Memory B cell (primary cell): ENCODE data around the gene TYMS.

Experiments
- ATAC-seq: fragments of 150-1000 bp; cut with Tn5 transposase; 2 replicates; pipeline ENCODE4 v1.10.0; 2021; ENCODE audit warnings: low read depth, mild to moderate bottlenecking, moderate library complexity
- DNase-seq, 2 donors: peaks; one replicate each; pipeline ENCODE4 v3.0.0; 2022; ENCODE audit warnings: low spot score in 2 of 2
- H3K27ac Mint-ChIP-seq: one replicate; pipeline ENCODE4 v1.8.0; 2022; ENCODE audit warnings: mild to moderate bottlenecking, moderate library complexity, mixed read lengths
- H3K27me3 Mint-ChIP-seq: one replicate; pipeline ENCODE4 v1.8.0; 2022; ENCODE audit warnings: mixed read lengths
- H3K36me3 Mint-ChIP-seq: one replicate; pipeline ENCODE4 v1.8.0; 2022; ENCODE audit warnings: mild to moderate bottlenecking, mixed read lengths
- H3K4me1 Mint-ChIP-seq: one replicate; pipeline ENCODE4 v1.8.0; 2022; ENCODE audit warnings: mixed read lengths
- H3K4me3 Mint-ChIP-seq: one replicate; pipeline ENCODE4 v1.8.0; 2022; ENCODE audit warnings: mild to moderate bottlenecking, moderate library complexity, mixed read lengths
- H3K9me3 Mint-ChIP-seq: one replicate; pipeline ENCODE4 v1.8.0; 2022; ENCODE audit warnings: mixed read lengths

TYMS gene

GRCh38 chr18:717003-717402 is 59.5 kb downstream of the TYMS start:
- no peak for DNase-seq
- Mint-ChIP-seq H3K4me1 (no peaks in the 10 kb centered on the region), H3K4me3 (no peak overlapping the region), H3K9me3 (no peaks in the 10 kb centered on the region), H3K27me3 (no peaks in the 10 kb centered on the region), H3K27ac (no peak overlapping the region), H3K36me3 (no peaks in the 10 kb centered on the region)
- no peak for ATAC-seq
